ENCODE data around the gene CFHR4. TPM values are rescaled to one million over a fixed set of nuclear protein-coding genes. Genes with fewer than 3 reads are reported as not detected.

The CFHR4 gene
- total and polyA plus RNA-seq, 2 of the 4 experiments (the other 2 are of a cell fraction) = not detected

DNA sequence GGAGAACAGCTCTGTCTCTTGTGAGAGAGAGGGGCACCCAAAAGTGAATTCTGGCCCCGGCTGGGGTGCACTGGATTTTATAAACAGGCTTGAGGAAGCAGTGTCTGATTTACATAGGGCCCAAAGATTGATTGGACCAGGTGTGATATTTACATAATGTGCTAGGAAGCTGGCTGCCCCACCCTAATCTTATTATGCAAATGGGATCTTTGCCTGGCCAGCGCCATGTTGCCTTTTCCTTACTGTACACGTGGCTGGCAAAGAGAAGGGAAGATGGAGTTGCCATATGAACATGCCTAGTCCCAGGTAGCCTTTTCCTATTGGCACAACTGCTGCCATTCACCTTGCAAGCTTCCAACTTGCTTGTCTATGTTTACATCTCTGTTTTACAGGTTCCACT, 29.0 kb upstream of the CFHR4 start:
- Histone ChIP-seq H3K4me2 (ENCODE audit: low read depth, low read length) (no peak overlapping the region), H2BK5ac (ENCODE audit: low read depth, low read length, poor library complexity, severe bottlenecking) (no peak overlapping the region), H3K4me1 (ENCODE audit: control insufficient read depth, insufficient read depth, low read length) (no peaks in the 10 kb centered on the region), H3K18ac (ENCODE audit: low read depth, low read length) (no peak overlapping the region), H3K27ac (ENCODE audit: insufficient read depth, low read length) (no peak overlapping the region), H4K5ac (ENCODE audit: low read depth, low read length) (no peak overlapping the region), H3K9me3 (ENCODE audit: control insufficient read depth, insufficient read depth, low read length) (no peaks in the 10 kb centered on the region), H4K91ac (ENCODE audit: insufficient read depth, low read depth, low read length) (no peak overlapping the region), H4K8ac (ENCODE audit: low read depth in 2 of 2, low read length in 2 of 2) (no peak overlapping the region), H3K14ac (replicated peaks; ENCODE audit: low read depth, low read length) (no peak overlapping the region), H2AK9ac (replicated peaks; ENCODE audit: low read depth, low read length, poor library complexity) (no peak overlapping the region), H4K20me1 (ENCODE audit: insufficient read depth, low read length) (no peaks in the 10 kb centered on the region), H3K9ac (ENCODE audit: low read depth, low read length) (no peak overlapping the region), H2BK20ac (ENCODE audit: low read depth, low read length) (no peak overlapping the region), H3K23ac (ENCODE audit: low read depth, low read length) (no peak overlapping the region), H3K27me3 (ENCODE audit: control insufficient read depth, insufficient read depth, low read length) (no peaks in the 10 kb centered on the region), H3K36me3 (ENCODE audit: control insufficient read depth, insufficient read depth, low read length) (no peaks in the 10 kb centered on the region), H2AK5ac (ENCODE audit: low read depth, low read length) (no peak overlapping the region), H2BK15ac (ENCODE audit: low read depth, low read length) (no peak overlapping the region), H3K4ac (ENCODE audit: low read depth, low read length) (no peak overlapping the region), H2BK120ac (ENCODE audit: low read depth, low read length) (no peak overlapping the region), H3K79me1 (ENCODE audit: low read depth in 1 of 2, low read length in 2 of 2) (no peaks in the 10 kb centered on the region), H2AFZ (replicated peaks; ENCODE audit: low read length, poor library complexity) (no peak overlapping the region), H3K9me1 (ENCODE audit: insufficient read depth, low read length) (no peaks in the 10 kb centered on the region), H3K4me3 (ENCODE audit: insufficient read depth, low read depth, low read length) (no peak overlapping the region), H3K56ac (ENCODE audit: extremely low read depth, insufficient read depth, low read length) (no peak overlapping the region)
- intact Hi-C loops (cut with micrococcal nuclease) = no loop called here
- ATAC-seq (ENCODE audit: low read depth) = no peak
- dilution Hi-C loops (cut with HindIII; ENCODE audit: low sequenced_read_pairs, unreplicated experiment) = no loop called here
- in situ Hi-C loops (cut with MboI; ENCODE audit: low sequenced_read_pairs) = no loop called here
- no peak for DNase-seq
- BruUV-seq (replicated peaks) = no TSS peak
- ChIA-PET POLR2A (ENCODE audit: unreplicated experiment) (no interaction called here), CTCF (no interaction called here)
- TF ChIP-seq NFE2L2 (IDR thresholded peaks at IDR 0.05; ENCODE audit: low read depth, low read length) (no peak), SMC3 (IDR thresholded peaks at IDR 0.05; ENCODE audit: low read depth, low read length) (no peak), CEBPB (IDR thresholded peaks at IDR 0.05; ENCODE audit: low read depth, low read length) (no peak), MXI1 (IDR thresholded peaks at IDR 0.05; ENCODE audit: borderline replicate concordance, low read depth, low read length) (no peak), RCOR1 (IDR thresholded peaks at IDR 0.05; ENCODE audit: insufficient replicate concordance, low read length) (no peak), BHLHE40 (IDR thresholded peaks at IDR 0.05; ENCODE audit: low read depth, low read length) (no peak), RAD21 (IDR thresholded peaks at IDR 0.05; ENCODE audit: low read length) (no peak), RFX5 (IDR thresholded peaks at IDR 0.05; ENCODE audit: low read depth, low read length) (no peak)
- TF ChIP-seq, protein P1, sequence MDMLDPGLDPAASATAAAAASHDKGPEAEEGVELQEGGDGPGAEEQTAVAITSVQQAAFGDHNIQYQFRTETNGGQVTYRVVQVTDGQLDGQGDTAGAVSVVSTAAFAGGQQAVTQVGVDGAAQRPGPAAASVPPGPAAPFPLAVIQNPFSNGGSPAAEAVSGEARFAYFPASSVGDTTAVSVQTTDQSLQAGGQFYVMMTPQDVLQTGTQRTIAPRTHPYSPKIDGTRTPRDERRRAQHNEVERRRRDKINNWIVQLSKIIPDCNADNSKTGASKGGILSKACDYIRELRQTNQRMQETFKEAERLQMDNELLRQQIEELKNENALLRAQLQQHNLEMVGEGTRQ (IDR thresholded peaks at IDR 0.05; ENCODE audit: low read depth, low read length) = no peak
- no CpG with 5 or more reads among the region's 3 CpGs for WGBS, 2 experiments (ENCODE audit: extremely low coverage in 2 of 2, insufficient read length in 1 of 2)
